ENCODE measurements around the gene GABBR2.

Gene GABBR2

DNA sequence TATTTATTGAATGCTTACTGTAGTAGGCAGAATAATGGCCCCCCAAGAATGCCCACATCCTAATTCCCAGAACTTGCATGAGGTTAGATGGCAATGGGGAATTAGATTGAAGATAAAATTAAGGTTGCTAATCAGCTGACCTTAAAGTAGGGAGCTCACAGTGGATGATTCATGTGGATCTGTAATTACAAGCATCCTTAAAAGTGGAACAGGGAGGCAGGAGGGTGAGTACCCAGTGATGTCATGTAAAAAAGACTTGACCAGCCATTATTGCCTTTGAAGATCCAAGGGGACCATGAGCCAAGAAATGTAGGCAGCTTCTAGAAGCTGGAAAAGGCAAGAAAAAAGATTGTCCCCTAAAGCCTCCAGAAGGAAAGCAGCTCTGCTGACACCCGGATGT lies 71.4 kb downstream of the GABBR2 start:
- no peak overlapping the region for H3K4me3 ChIP-seq (replicated peaks; ENCODE audit: low read depth, low read length)
- TF ChIP-seq, protein P1, sequence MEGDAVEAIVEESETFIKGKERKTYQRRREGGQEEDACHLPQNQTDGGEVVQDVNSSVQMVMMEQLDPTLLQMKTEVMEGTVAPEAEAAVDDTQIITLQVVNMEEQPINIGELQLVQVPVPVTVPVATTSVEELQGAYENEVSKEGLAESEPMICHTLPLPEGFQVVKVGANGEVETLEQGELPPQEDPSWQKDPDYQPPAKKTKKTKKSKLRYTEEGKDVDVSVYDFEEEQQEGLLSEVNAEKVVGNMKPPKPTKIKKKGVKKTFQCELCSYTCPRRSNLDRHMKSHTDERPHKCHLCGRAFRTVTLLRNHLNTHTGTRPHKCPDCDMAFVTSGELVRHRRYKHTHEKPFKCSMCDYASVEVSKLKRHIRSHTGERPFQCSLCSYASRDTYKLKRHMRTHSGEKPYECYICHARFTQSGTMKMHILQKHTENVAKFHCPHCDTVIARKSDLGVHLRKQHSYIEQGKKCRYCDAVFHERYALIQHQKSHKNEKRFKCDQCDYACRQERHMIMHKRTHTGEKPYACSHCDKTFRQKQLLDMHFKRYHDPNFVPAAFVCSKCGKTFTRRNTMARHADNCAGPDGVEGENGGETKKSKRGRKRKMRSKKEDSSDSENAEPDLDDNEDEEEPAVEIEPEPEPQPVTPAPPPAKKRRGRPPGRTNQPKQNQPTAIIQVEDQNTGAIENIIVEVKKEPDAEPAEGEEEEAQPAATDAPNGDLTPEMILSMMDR (IDR thresholded peaks at IDR 0.05; ENCODE audit: low read length, missing control alignments): no peak
- DNase-seq (ENCODE audit: low read depth): no peak

DNA sequence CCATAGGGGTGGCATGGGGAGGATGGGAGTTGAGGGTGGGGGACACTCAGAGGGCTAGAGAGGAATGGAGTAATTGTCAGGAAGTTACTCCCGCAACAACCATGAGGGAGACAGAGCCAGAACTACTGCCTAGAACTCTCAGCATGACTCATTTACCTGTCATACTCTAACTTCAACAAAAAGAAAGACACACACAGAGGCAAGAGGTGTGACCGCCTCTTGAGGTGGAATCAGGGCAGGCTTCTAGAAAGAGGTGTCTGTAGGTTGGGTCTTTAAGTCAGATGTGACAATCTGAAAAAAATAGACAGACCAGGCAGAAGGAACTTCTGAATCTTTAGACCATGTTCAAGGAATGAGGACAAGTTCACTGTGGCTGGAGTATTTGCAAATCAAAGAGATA lies 73.4 kb downstream of the GABBR2 start:
- peak; percentile 44 for DNase-seq (ENCODE audit: low read depth)
- TF ChIP-seq, protein P1 (IDR thresholded peaks at IDR 0.05; ENCODE audit: low read length, missing control alignments): no peak
- no peak overlapping the region for H3K4me3 ChIP-seq (replicated peaks; ENCODE audit: low read depth, low read length)

DNA sequence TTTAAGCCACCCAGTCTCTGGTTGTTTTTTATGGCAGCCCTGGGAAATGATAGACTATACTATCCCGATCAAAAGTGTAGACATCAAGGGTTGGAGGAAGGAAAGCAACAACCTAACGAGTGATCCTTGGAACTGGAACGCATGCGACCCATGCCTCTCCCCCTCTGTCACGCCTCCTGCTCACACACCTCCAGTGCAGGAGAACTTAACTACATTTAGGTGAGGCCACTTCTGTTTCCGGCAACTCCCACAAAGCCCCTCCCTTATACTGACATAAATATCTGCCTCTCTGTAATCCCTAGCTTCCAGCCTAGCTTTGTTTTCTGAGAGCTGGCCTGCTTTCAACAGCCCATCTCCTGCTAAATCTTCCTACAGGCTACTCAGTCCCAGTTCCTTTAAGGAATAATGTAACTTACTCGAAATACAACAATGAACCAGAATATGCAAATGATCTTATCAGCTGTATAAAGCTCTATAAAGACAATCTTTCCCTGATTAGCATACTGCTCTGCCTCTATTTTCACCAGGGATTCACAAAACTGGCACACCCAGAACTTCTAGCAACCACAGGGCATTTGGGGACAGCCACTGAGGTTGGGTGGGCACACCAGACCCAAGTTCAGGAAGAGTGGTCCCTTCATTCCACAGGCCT lies 73.9 kb downstream of the GABBR2 start:
- TF ChIP-seq, protein P1 (IDR thresholded peaks at IDR 0.05; ENCODE audit: low read length, missing control alignments): no peak
- no peak overlapping the region for H3K4me3 ChIP-seq (replicated peaks; ENCODE audit: low read depth, low read length)
- no peak for DNase-seq (ENCODE audit: low read depth)

DNA sequence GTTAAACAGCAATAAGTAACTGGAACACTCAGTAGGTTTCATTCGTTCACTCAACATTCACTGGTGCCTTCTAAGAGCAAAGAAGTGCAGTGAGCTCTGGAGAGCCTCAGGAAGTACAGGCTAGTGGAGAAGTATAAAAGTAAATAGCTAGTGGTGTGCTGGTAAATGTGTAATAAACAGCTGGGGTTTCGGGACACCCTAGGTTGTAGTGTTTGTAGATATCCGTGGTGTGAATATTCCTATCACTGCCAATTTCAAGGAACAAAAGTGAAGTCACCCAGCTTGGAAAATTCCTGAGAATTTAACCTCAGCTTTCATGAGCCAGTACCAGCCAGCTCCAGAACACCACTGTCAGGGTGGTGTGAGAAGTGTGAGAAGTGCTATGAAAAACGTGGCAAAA lies 75.9 kb downstream of the GABBR2 start:
- TF ChIP-seq, protein P1 (IDR thresholded peaks at IDR 0.05; ENCODE audit: low read length, missing control alignments): no peak
- no peak overlapping the region for H3K4me3 ChIP-seq (replicated peaks; ENCODE audit: low read depth, low read length)
- DNase-seq (ENCODE audit: low read depth): no peak

- DNase-seq (ENCODE audit: low read depth): peak; percentile 57
- H3K4me3 ChIP-seq (replicated peaks; ENCODE audit: low read depth, low read length): no peak overlapping the region
- TF ChIP-seq, protein P1 (IDR thresholded peaks at IDR 0.05; ENCODE audit: low read length, missing control alignments): no peak
Measured at GRCh38 chr9:98627296-98627695, 81.4 kb downstream of the GABBR2 start.

DNA sequence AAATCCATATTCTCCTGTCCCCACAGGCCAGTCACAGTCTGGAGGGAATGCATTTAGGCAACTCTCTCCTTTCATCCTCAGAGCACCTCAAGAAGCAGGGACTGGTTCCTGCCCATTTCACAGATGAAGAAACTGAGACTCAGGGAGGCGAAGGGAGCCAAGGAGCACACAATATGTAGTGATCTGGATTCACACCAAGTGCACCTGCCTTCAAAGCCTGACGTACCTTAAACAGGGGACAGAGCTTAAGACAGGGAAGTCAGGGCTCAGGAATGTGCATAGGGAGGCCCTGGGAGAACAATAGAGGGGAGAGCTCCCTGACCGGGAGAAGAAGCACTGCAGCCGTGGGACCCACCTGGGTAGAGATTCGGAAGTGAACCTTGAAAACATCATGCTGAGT lies 83.0 kb downstream of the GABBR2 start:
- TF ChIP-seq, protein P1 (IDR thresholded peaks at IDR 0.05; ENCODE audit: low read length, missing control alignments): no peak
- no peak overlapping the region for H3K4me3 ChIP-seq (replicated peaks; ENCODE audit: low read depth, low read length)
- DNase-seq (ENCODE audit: low read depth): no peak

- no peak overlapping the region for H3K4me3 ChIP-seq (replicated peaks; ENCODE audit: low read depth, low read length)
- no peak for DNase-seq (ENCODE audit: low read depth)
- TF ChIP-seq, protein P1 (IDR thresholded peaks at IDR 0.05; ENCODE audit: low read length, missing control alignments): no peak
Measured at GRCh38 chr9:98619788-98620187, 88.9 kb downstream of the GABBR2 start.

Data from fibroblast of pulmonary artery (primary cell).